ENCODE results near the gene KHDRBS2.

The KHDRBS2 gene

GRCh38 chr6:62037445-62037844 lies 248.6 kb downstream of the KHDRBS2 start:
- DNase-seq (ENCODE audit: low read depth in 4 of 4, low spot score in 1 of 4), result no peak

- DNase-seq (ENCODE audit: low read depth in 4 of 4, low spot score in 1 of 4), result no peak
Observed at GRCh38 chr6:62035952-62036351, 250.1 kb downstream of the KHDRBS2 start.

GRCh38 chr6:62013719-62014118 lies 272.3 kb downstream of the KHDRBS2 start:
- DNase-seq (ENCODE audit: low read depth in 4 of 4, low spot score in 1 of 4), result no peak

- DNase-seq (ENCODE audit: low read depth in 4 of 4, low spot score in 1 of 4), result no peak
Observed at GRCh38 chr6:62009445-62009844, 276.6 kb downstream of the KHDRBS2 start.

GRCh38 chr6:61989616-61990015 lies 296.4 kb downstream of the KHDRBS2 start:
- no peak for DNase-seq (ENCODE audit: low read depth in 4 of 4, low spot score in 1 of 4)

GRCh38 chr6:61980622-61981021 lies 305.4 kb downstream of the KHDRBS2 start:
- no peak for DNase-seq (ENCODE audit: low read depth in 4 of 4, low spot score in 1 of 4)

- no peak for DNase-seq (ENCODE audit: low read depth in 4 of 4, low spot score in 1 of 4)
Observed at GRCh38 chr6:61977947-61978346, 308.1 kb downstream of the KHDRBS2 start.

- no peak for DNase-seq (ENCODE audit: low read depth in 4 of 4, low spot score in 1 of 4)
Observed at GRCh38 chr6:61977099-61977498, 308.9 kb downstream of the KHDRBS2 start.

- no peak for DNase-seq (ENCODE audit: low read depth in 4 of 4, low spot score in 1 of 4)
Observed at GRCh38 chr6:61959196-61959595, 326.8 kb downstream of the KHDRBS2 start.

- DNase-seq (ENCODE audit: low read depth in 4 of 4, low spot score in 1 of 4), result no peak
Observed at GRCh38 chr6:61953851-61954250, 332.2 kb downstream of the KHDRBS2 start.

GRCh38 chr6:61951586-61951985 lies 334.4 kb downstream of the KHDRBS2 start:
- no peak for DNase-seq (ENCODE audit: low read depth in 4 of 4, low spot score in 1 of 4)

GRCh38 chr6:61950811-61951210 lies 335.2 kb downstream of the KHDRBS2 start:
- DNase-seq (ENCODE audit: low read depth in 4 of 4, low spot score in 1 of 4), result no peak

GRCh38 chr6:61949971-61950370 lies 336.1 kb downstream of the KHDRBS2 start:
- no peak for DNase-seq (ENCODE audit: low read depth in 4 of 4, low spot score in 1 of 4)

GRCh38 chr6:61949161-61949560 lies 336.9 kb downstream of the KHDRBS2 start:
- DNase-seq (ENCODE audit: low read depth in 4 of 4, low spot score in 1 of 4), result no peak

- no peak for DNase-seq (ENCODE audit: low read depth in 4 of 4, low spot score in 1 of 4)
Observed at GRCh38 chr6:61947311-61947947, 338.6 kb downstream of the KHDRBS2 start.

- DNase-seq (ENCODE audit: low read depth in 4 of 4, low spot score in 1 of 4), result no peak
Observed at GRCh38 chr6:61940919-61941318, 345.1 kb downstream of the KHDRBS2 start.

- DNase-seq (ENCODE audit: low read depth in 4 of 4, low spot score in 1 of 4), result no peak
Observed at GRCh38 chr6:61935242-61935846, 350.7 kb downstream of the KHDRBS2 start.

- DNase-seq (ENCODE audit: low read depth in 4 of 4, low spot score in 1 of 4), result no peak
Observed at GRCh38 chr6:61909486-61909885, 376.5 kb downstream of the KHDRBS2 start.

- no peak for DNase-seq (ENCODE audit: low read depth in 4 of 4, low spot score in 1 of 4)
Observed at GRCh38 chr6:61901748-61902147, 384.3 kb downstream of the KHDRBS2 start.

- no peak for DNase-seq (ENCODE audit: low read depth in 4 of 4, low spot score in 1 of 4)
Observed at GRCh38 chr6:61894536-61894935, 391.5 kb downstream of the KHDRBS2 start.

GRCh38 chr6:61887423-61887822 lies 398.6 kb downstream of the KHDRBS2 start:
- no peak for DNase-seq (ENCODE audit: low read depth in 4 of 4, low spot score in 1 of 4)

- no peak for DNase-seq (ENCODE audit: low read depth in 4 of 4, low spot score in 1 of 4)
Observed at GRCh38 chr6:61886608-61887259, 399.3 kb downstream of the KHDRBS2 start.

Data from stimulated activated CD4-positive, alpha-beta T cell treated with anti-CD3 and anti-CD28 coated beads, Interleukin-1b, Interleukin-23, amount 100 ng/mL, for 24 hours (primary cell).